HG02678 (cell line): ENCODE results near the gene DOCK7.

Experiments used
- ATAC-seq: cut with Tn5 transposase; IDR thresholded peaks from one replicate; pipeline ENCODE4 v1.9.1; 2021; ENCODE audit warnings: mild to moderate bottlenecking, moderate library complexity; ENCODE audit not compliant: unreplicated experiment

Gene DOCK7

GRCh38 chr1:62457955-62458354 lies 230.2 kb downstream of the DOCK7 start:
- no peak for ATAC-seq

- ATAC-seq, result no peak
Measured at GRCh38 chr1:62452951-62453350, 235.2 kb downstream of the DOCK7 start.

GRCh38 chr1:62450301-62450700 lies 237.9 kb downstream of the DOCK7 start:
- ATAC-seq, result no peak

- ATAC-seq, result no peak
Measured at GRCh38 chr1:62448221-62448933, 239.8 kb downstream of the DOCK7 start.

- ATAC-seq, result no peak
Measured at GRCh38 chr1:62444701-62445100, 243.5 kb downstream of the DOCK7 start.

- ATAC-seq, result peak; percentile 24
Measured at GRCh38 chr1:62439652-62440371, 248.4 kb downstream of the DOCK7 start.

GRCh38 chr1:62438163-62438562 lies 250.0 kb downstream of the DOCK7 start:
- ATAC-seq, result no peak

- peak; percentile 0 for ATAC-seq
Measured at GRCh38 chr1:62437273-62437940, 250.8 kb downstream of the DOCK7 start.

- ATAC-seq, result peak; percentile 74
Measured at GRCh38 chr1:62436466-62437272, 251.5 kb downstream of the DOCK7 start, which contains the start of gene USP1. Gene USP1 (plus strand): TSS chr1:62437049. CDS start chr1:62439868, 2,819 bp downstream.

GRCh38 chr1:62436039-62436465 lies 252.1 kb downstream of the DOCK7 start:
- ATAC-seq, result no peak

- no peak for ATAC-seq
Measured at GRCh38 chr1:62435231-62436038, 252.8 kb downstream of the DOCK7 start.

GRCh38 chr1:62434618-62435001 lies 253.6 kb downstream of the DOCK7 start:
- ATAC-seq, result no peak

GRCh38 chr1:62433861-62434617 lies 254.1 kb downstream of the DOCK7 start:
- ATAC-seq, result no peak

- no peak for ATAC-seq
Measured at GRCh38 chr1:62429581-62429980, 258.6 kb downstream of the DOCK7 start.

- ATAC-seq, result no peak
Measured at GRCh38 chr1:62428351-62428750, 259.8 kb downstream of the DOCK7 start.

- no peak for ATAC-seq
Measured at GRCh38 chr1:62426794-62427193, 261.4 kb downstream of the DOCK7 start.

GRCh38 chr1:62426237-62426636 lies 261.9 kb downstream of the DOCK7 start:
- no peak for ATAC-seq

- no peak for ATAC-seq
Measured at GRCh38 chr1:62425041-62425440, 263.1 kb downstream of the DOCK7 start.

GRCh38 chr1:62424411-62424810 lies 263.8 kb downstream of the DOCK7 start:
- no peak for ATAC-seq
